NCI-H82 (cell line): ENCODE measurements around the gene CAPN14.

Experiments used
- DNase-seq: peaks from one replicate; lab custom pipeline; 2025; lab: John Stamatoyannopoulos, UW

The CAPN14 gene

DNA sequence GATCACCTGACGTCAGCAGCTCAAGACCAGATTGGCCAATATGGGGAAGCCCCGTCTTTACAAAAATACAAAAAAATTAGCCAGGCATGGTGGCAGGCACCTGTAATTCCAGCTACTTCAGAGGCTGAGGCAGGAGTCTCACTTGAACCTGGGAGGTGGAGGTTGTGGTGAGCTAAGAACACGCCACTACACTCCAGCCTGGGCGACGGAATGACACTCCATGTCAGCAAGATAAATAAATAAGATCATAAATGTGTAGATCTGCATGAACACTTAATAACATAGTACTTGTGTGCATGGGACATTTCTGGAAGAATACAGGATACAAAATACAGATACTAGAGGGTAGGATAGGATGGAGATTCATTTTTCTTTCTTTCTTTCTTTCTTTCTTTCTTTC, 25.7 kb upstream of the CAPN14 start:
- DNase-seq = no peak

DNA sequence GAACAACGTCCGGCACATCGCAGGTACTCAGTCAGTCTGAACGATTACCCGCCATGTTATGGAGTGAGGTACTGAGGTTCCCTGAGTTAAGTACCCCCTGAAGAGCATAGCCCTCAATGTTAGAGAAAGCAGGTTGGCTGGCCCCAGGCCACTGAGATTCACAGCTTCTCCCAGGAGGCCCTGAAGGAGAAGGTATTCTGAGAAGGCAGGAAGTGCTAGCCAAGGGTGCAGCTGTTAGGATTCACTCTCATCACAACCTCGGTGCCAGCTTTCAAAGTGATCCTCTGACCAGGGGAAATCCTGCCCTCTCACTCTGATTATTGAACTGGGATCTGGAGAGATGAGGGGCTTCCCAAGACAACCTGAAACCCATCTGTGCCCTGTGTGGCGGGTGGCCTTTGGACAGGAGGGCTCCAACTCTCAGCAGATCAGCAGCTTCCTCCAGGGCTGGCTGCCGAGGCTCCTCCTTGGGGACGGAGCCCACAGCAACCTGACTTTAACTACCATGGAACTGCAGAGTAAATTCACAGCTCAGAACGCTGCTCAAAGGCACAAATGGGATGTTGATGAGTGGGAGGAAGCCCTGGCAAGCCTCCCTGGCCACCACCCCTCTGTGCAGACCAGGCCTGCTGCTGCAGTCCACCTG, 24.4 kb upstream of the CAPN14 start:
- DNase-seq = no peak

DNA sequence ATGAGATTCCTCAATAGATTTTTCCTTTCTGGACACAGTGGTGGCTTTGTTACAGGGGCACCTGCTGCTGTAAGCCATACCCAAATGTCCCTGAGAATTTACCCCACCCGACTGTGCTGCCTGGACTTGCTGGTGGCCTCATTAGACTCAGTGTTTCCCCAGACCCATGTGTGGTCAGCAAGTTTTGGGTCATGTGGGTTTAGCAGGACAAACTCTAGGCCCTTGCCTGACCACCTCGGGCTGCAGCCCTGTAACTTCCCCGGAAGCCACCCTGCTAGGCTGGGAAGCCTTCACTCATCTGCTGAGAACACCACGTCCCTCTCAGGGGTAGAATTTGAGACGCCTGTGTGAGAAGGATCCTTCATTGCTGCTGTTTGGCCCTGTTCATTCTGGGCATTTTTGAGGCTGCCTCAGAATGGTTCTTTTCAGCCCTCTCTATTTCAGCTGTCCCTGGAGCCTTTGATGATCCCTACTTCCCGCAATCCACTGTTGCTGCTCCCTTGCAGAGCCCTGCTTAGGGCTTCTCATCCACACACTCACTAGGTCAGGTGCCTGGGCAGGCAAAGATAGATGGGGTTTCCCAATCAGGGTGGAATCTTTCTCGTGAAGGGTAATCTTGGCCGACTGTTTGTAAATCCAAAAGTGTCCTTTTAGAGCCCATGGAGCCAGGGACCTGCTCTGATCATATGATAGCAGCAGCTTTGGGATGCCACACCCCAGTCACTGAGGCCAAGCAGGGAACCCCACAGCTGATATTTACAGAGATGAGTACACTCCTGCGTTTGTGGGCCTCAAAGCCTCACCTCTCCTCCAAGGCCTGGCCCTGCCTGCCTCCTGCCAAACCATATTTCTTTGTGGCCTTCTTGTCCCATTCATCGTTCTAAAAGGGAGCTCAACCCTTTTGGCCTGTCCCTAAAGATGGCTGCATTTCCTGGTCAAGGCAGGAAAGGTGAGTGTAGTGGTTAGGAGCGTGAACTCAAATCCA, 23.4 kb upstream of the CAPN14 start:
- DNase-seq = no peak

GRCh38 chr2:31239593-31240177, 22.4 kb upstream of the CAPN14 start:
- DNase-seq = no peak

DNA sequence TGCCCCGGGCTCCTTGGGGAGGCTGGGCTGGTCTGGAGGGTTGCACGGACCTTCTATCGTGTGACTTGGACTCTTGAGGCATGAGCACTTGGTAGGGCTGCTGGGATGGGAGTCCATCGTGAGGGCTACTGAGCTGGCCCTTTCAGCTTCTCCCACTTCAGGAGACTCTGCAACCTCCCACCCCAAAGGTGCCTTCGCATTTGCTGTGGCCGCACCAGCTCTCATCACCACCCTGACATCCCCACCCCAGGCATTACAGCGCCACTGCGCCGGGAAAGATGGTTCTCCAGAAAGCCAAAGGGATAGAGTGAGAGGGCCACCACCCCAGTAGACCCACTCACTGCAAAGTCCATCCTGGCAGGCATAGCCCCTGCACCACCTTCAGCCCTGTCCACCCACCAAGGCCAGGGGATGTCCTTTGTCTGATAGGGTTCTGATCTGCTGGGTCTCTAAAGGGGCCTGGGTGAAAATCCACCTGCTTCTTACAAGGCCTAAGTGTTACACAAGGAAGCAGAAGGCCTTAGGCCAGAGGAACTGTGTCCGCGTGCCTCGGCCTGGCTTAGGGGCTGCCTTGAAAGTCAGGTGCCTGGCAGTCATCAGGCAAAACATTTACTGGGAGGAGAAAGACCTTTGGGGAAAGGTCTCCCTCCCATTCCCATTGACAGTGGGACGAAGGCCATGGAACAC, 21.7 kb upstream of the CAPN14 start:
- no peak for DNase-seq

DNA sequence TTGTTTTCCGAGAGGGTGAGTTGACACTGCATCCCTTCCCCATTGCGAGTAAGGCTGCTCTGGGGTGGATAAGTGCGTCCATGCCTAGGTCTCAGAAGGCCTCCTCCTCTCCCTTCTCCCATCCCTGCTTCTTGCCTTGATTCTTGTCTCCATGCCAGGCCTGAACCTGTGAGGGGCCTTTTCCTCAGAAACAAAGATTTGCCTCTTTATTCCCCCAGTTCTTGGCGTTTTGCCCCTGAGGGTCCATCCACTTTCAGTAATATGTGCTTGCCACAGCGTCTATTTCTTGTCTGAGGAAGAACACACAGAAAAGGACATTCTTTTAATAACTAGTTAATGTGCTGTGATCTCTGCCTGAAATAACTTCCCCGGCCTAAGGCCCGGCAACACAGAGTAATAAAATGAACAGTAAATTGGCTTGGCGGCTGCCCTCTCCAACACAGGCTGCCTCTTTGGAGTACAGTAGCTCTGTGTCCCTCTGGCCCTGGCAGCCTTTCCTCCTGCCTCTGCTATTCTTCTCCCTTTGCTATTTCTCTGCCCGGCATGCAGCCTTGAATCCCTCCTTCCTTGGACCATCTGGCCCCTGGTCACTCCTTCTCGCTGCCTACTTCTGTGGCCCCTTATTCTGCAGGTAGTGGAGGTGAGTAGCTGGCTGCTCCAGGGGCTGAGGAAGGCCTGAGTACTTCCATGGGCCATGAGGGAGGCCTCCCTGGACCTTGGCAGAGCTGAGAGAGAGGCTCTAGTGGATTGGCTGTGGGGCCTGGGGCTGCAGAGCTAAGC, 21.0 kb upstream of the CAPN14 start:
- no peak for DNase-seq

GRCh38 chr2:31237348-31238017, 20.2 kb upstream of the CAPN14 start:
- DNase-seq = no peak

GRCh38 chr2:31236433-31237205, 19.3 kb upstream of the CAPN14 start:
- no peak for DNase-seq

- no peak for DNase-seq
Observed at GRCh38 chr2:31235504-31235902, 18.2 kb upstream of the CAPN14 start.

DNA sequence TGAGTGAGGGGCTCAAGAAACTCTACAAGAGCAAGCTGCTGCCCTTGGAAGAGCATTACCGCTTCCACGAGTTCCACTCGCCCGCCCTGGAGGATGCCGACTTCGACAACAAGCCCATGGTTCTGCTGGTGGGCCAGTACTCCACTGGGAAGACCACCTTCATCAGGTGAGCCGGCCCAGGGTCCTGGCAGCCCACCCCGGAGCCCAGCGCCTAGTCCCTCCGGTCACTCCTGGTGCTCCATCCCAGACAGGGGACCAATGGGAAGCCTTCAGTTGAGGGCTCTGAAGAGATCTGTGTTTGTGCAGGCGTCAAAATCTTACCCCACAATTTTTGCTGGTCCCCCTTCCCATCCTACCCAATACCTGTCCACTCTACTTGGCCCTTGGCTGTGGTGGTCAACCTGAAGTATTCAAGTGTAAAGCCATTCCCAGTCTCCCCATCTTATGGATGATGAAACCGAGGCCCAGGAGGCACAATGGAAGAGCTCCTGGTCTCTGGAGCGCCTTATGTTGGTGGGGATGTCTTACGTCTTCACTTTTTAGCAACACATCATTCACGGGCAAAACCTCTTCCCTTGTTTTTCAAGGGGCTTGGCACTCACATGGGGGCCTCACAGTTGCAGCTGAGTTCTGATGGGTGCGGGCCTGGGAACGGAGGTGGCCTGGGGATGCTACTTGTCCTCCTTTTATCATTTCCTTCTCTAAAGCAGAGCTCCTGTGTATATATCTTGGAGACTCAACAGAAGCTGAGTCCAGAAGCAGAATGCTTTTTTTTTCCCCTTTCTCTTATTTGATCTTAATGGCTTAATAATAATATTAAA, 17.6 kb upstream of the CAPN14 start:
- DNase-seq = peak; percentile 37

GRCh38 chr2:31233741-31234682, 16.7 kb upstream of the CAPN14 start, which contains the start of gene EHD3:
EHD3 (plus strand) TSS chr2:31234152; CDS start chr2:31234622, 470 bp downstream.
- DNase-seq = peak; percentile 98

DNA sequence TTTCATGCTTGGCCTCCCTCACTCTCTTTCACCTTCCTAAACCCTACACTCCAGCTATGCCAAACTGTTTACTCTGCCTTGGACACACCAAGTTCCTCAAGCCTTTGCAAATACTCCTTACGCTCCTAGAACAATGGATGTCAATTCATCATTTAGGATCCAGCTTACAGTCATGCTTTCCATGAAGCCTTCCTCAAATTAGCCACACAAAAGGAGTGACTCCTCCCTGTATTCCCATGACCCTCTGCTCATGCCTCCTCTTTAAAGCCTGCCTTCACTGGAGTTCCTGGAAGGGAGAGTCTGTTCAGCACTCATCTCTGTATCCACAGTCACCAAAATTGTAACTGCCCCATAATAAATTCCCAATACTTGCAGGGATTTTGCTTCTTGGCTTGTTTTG, 15.9 kb upstream of the CAPN14 start:
- peak; percentile 38 for DNase-seq

DNA sequence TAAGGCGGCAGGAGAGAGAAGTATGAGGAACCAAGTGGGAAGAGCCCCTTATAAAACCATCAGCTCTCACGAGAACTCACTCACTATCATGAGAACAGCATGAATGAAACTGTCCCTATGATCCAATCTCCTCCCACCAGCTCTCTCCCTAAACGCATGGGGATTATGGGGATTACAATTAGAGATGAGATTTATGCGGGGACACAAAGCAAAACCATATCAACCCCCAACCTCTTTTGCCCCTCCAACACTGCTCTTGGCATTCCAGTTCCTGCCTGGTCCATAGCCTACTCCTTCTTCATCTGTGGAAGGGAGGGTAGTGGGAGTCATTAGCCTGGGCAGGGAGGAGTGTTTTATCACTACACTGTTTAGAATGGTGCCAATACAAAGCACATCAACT, 15.3 kb upstream of the CAPN14 start:
- peak; percentile 97 for DNase-seq

DNA sequence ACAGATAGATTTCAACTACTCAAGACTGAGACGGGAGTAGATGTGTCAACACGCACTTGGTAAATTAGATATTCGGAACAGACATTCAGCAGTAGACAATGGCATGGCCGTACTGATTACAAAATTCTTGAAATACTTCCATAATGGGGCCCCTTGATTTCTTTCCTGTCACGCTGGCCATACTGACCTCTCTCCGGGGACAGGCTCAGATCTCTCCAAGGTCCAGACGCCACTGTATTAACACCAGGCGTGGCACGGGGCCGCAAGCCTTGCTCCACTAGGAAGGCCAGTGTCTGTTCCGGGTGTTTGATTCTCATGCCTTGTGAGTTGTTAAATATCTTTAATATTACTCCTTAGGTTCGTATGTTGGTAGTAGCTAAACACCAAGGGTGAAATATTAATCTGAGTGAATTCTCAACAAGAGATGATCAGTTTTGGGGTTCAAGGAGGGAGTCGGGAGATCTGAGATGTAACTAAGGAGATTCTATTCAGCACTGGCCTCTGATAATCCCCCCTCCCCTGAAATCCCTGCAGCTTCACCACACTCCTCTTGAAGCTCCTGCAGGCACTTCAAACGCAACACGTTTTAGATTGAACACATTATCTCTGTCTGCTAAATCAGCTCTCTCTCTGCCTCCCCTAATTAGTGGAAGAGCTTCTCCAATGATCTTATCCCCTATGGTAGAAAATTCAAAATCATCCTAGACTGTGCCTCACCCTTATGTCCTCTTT, 14.4 kb upstream of the CAPN14 start:
- peak; percentile 68 for DNase-seq

GRCh38 chr2:31230751-31231150, 13.4 kb upstream of the CAPN14 start:
- no peak for DNase-seq

GRCh38 chr2:31228717-31229116, 11.4 kb upstream of the CAPN14 start:
- no peak for DNase-seq

DNA sequence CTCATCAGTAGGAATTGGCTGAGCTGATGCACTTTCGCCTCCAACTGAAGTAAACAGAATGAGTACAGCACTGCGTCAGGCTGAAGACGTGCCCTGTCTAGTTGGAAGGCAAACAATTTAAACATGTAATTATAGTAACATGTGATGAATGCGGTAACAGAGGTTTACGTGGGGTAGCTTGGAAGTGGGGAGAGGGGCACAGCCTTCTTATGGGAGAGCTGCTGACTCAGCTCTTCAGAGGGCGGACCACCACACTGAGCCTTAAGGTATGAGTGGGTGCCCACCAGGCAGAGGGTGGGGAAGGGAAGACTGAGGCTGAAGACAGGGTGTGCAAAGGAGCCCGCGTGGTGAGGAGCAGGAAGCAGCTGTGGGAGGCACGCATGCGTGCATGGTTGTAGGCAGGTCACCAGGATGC, 10.4 kb upstream of the CAPN14 start:
- no peak for DNase-seq
